Hematopoietic multipotent progenitor cell treated with erythropoietin and hydrocortisone succinate and interleukin-3 and kit ligand, for 6 days (in vitro differentiated cells): ENCODE results near the gene CHST15.

ENCODE experiments used
- DNase-seq: peaks from one replicate; pipeline ENCODE4 v3.0.0-alpha.2; 2015

The CHST15 gene

DNA sequence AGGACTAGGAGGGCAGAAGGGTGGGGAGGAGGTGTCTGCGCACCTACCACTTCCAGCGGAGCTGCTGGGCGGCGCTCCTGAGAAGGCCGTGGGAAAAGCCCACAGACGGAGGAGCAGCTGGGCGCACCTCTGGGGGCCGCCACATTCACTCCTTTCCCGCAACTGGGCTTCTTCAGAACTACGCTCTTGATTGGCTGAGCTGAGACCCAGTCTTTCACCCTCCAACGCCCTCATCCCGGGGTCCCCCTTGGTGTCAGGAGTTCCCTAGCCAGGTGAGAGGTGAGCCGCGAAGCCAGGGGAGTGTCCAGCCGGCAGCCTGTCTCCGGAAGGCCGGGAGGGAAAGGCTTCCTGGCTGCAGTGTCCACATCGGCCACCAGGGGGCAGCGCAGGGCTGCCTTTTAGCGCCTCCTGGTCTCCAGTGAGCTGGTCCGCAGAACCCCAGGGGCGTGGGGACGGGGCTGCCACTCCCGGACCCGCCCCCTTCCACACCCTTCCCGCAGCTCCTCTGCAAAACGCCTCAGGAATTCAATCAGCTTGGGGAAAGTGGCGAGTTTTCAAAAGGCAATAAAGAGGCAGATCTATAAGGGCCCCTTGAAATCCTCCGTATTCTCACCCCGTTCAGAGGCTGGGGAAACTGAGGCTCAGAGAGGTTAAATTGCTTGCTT is 98.8 kb downstream of the CHST15 start:
- DNase-seq = peak; percentile 78

DNA sequence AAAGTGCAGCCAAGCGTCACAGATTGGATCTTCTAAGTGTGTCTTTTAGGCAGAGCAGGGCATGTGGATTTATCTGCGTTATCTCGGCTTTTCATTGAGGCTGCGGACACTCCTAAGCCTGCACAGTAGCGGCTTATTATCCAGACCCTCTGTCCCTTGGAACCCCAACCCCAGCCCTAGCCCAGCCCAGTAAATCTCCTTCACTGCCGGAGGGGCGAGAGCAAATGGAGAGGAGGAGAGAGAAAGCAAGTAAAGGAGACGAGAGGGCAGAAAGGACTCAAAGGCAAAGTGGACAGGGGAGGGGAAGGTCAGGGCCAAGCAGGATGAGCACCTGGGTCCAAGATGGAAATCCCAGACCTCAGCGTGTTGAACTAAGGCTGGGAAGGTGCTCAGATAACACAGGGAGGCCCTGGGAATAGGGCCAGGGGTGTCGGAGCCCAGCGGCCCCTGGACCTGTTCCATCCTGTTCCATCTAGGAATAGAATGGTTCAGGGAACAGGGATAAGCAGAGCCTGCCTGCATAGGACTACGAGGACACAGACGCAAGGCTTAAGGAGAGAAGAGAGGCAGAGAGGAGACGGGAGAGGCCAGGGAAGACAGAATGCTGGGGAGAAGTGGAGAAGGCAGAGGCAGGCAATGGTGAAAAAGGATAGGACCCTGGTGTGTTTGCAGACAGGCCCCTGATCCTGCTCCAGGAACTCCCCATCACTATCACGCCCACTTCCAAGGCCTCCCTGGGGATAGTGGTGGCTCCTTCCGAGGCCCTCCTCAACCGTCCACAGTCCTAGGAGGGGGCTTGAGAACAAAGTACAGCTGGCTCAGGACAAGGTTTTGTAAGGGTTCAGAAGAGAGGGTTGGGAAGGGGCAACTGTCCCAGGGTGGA is 99.6 kb downstream of the CHST15 start:
- DNase-seq = no peak

DNA sequence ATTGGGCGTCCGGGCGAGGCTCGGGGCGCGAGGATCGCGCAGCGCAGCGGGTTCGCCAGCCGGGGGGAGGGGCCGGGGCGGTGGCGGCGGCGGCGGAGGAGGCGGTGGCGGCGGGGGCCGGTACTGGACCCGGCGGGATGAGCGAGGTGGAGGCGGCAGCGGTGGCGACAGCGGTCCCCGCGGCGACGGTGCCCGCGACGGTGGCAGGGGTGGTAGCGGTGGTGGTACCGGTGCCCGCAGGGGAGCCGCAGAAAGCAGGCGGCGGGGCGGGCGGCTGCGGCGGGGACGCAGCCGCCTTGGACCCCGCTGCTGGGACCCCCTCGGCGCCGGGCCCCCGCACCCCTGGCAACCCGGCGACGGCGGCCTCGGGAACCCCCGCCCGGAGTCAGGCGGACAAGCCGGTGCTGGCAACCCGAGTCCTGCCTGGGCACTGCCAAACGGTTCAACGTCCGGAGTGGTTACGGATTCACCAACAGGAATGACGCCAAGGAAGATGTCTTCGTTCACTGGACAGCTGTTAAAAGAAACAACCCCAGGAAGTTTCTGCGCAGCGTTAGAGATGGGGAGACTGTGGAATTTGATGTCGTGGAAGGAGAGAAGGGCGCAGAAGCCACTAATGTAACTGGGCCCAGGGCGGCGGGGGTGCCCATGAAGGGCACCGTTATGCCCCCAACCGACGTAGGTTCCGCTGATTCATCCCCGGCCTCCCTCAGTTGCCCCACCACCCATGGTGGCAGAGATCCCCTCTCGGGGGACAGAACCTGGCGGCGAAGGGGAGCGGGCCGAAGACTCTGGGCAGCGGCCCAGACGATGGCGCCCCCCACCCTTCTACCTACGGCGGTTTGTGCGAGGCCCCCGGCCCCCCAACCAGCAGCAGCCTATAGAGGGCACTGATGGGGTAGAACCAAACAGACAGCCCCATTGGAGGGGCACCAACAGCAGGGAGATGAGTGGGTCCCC is 101.5 kb downstream of the CHST15 start:
- no peak for DNase-seq

DNA sequence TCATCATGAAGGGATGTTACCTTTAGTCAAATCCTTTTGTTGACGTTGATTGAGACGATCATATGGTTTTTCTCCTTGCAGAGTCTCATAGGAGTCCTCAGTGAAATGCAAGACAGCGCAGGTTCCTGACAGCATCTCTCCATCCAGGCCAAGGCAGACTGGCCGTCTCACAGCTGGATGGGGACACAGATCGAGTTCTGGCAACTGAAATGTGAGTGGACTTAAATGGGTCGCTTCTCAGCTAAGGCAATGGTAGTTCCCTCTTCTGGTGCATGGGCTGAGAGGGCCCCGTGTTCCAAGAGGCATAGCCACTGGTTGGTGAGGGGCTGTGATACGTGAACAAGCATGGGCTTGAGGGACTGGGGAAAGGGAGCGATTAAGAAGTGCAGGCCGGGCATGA is 102.5 kb downstream of the CHST15 start:
- DNase-seq = no peak

DNA sequence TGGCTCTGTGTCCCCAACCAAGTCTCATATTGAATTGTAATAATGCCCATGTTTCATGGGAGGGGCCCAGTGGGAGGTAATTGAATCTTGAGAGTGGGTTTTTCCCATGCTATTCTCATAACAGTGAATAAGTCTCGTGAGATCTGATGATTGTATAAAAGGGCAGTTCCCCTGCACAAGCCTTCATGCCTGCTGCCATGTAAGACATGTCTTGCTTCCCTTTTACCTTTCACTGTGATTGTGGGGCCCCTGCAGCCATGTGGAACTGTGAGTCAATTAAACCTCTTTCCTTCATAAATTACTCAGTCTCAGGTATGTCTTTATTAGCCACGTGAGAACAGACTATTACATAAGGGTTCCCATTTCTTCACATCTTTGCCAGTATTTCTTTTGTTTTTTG is 104.7 kb downstream of the CHST15 start:
- no peak for DNase-seq

DNA sequence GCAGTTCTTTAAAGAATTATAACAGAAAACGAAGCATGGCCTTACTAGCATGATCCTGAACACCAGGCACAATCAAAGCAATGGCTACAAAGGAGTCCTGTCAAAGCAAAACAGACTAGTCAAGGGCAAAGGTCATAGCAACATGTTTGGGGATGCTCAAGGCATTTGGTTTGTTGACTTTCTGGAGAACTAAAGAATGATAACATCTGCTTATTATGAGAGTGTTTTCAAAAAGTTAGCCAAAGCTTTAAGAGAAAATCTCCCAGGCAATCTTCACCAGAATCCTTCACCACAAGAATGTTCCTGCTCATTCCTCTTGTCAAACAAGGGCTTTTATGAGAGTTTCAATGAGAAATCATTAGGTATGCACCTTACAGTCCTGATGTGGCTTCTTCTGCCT is 106.7 kb downstream of the CHST15 start:
- DNase-seq = no peak

DNA sequence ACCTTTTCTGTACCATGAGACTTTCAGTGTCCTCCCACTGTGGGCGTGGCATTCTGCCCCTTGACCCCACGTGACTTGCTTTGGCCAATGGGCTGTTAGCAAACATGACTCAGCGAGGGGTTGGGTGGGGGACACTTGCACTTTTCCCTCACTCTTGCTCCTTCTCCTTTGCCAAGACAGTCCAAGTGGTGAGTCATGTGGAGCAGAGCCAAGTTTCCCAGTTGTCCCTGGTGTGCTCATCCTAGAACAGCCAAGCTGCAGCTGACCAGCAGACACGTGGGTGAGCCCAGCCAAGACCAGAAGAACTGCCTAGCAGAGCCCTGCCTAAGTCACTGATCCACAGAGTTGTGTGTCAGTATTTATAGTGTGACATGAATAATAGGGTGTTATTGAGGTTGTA is 119.0 kb downstream of the CHST15 start:
- DNase-seq = no peak

DNA sequence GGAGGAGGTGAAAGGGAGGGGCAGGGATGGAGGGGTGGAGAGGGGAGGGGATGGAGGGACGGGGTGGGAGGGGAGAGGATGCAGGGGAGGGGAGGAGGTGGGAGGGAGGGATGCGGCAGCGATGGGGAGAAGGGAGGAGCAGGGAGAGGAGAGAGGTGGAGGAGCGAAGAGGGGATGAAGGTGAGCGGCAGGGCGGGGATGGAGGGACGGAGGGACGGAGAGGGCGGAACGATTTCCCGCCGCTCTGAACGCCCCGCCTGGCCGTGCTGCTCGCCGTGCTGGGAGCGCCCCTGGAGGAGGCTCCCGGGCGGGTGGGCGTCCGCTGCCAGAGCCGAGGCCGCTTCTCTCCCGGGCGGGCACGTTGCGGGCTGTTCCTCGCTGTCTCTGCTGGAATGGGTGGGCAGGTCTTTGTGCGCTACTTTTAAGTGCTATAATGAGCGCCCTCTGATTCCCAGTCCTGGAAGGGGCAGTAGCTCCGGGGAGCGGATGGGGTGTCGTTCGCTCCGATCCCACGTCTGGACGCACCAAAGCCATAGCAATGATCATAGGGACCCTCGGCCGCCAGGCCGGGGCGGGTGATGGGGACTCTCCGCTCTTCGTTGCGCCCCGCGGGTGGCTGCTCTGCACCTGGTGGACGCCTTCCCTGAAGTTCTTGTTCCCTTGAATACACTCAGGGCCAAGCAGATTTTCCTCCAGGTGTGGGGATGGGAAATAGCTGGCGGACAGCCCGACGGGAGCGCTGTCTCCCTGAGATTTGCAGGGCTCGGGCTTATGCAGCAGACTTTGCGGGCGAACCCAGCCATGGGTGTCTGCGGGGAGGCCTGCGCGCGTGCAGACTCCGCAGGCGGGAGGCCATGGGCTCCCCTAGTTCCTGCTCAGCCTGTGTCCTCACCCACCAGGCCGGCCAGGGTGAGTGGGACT is 120.7 kb downstream of the CHST15 start:
- no peak for DNase-seq

DNA sequence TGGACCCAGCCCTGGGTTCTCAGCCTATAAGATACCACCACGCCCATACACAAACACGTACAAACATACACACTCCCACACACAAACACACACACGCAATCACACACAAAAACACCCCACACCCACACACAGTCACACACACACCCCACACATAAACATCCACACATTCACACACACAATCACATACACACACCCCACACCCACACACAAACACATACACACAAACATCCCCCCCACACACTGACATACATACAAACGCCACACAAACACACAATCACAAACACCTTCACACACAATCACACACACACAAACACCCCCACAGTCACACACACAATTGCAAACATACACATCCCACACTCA is 122.5 kb downstream of the CHST15 start:
- DNase-seq = no peak

DNA sequence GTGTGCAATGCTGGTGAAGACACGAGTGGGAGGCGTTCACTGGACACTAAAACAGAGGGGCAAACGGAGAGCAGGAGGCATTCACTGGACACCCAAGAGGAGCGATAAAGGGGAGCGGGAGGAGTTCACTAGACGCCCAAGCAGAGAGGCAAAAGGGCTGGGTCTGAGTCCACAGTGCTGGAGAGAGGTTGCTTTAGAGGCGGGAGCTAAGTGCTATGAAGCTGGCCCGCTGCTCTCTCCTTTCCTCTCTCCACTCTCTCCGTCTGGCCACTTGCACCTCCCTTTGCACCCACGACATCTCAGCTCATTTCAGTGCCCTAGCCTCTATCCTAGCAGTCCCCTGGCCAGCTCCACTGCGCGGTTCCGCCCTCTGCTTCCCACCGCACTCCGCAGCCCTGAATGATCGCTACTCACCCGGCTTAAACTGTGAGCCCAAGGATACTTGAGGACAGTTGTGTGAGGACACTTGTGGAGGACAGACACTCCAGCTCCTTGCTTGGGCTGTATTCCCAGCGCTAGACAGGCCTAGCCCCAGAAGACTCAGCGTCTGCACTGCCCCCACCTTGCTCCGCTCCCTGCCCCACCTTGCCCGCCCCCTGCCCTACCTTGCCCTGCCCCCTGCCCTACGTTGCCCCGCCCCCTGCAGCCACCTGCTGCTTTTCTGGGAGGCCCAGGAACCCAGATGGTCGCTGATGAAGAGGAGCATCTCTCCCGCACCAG is 123.0 kb downstream of the CHST15 start:
- no peak for DNase-seq

DNA sequence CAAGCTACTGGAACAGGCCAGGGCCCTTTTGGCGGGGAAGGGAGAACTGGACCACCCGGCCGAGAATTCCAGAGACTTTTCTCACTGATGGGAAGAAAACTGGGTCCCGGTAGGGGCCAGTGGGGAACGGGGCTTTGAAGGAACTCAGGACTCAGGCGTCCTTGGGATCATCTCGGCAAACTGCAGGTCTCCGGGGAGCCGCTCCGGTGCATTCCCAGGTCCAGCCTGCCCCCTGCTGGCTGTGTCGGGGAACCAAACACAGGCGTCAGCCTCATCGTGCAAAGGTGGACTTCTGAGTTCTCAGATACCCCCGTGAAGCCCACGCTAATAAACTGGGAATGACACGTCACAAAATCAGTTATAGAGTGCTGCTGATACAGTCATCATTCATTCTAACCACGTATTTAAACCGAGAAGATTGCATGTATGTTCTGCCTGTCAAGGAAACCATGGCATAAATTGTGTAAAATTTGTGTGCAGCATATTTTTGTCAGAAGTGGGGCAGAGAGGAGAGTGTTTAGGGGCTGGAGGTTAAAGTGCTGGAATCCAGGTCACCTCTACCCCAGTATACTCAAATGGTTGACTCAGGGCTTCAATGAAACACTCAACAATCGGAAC is 125.7 kb downstream of the CHST15 start:
- peak; percentile 72 for DNase-seq

DNA sequence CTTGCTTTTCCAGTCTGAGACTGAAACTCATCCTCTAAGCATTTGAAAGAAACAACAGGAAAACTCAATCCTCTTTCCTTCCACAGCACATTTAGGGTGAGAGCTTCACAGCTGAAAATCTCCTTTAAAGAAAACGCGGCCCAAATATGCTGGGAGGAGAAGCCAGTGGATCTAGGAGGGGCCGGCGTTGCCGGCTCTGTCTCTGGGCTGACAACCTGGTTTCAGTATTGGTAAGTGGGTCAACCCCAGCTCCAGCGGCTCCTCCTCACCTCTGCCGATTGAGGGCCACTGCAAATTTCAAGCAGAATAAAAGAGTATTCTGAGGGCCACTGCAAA is 126.5 kb downstream of the CHST15 start:
- DNase-seq = no peak

DNA sequence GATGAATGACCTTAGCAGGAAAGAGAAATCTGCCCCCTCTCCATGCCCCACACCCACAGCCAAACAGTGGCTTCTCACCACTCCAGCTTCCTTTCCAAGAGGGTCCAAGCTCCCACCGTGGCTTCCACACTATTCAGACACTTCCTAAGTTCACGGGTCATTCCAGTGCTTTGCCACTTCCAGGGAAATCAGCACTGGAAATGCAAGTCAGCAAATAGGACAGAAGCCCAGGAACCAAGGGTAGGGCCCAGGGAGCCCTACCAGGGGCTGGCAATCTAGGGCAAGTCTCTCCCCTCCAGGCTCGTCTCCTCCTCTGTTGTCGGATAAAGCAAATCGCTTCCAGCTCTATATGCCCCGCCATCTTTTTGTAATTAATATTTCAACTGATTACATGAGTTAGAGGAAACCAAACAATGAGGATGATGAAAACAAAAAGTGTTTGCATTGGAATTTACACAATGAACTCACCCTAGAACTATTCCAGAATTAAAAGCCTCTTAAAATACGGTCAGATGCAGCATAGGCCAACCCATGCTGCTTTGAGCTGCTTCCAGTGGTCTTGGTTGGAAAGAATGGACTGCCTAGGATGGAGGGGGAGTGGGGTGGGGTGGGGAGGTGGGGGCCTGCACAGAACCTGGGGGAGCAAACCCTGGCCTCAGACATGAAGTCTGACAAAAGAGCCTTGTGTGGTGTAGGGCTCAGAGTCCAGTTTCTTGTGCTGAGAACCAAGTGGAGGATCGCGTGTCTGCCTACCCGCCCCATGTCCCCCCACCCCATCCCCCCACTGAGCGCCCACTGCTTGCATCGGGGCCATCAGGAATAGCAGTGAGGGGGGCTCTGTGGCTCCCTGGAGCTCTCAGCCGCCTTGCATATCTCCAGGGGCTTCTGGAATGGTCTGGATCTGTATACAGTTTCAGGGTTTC is 127.2 kb downstream of the CHST15 start:
- no peak for DNase-seq

DNA sequence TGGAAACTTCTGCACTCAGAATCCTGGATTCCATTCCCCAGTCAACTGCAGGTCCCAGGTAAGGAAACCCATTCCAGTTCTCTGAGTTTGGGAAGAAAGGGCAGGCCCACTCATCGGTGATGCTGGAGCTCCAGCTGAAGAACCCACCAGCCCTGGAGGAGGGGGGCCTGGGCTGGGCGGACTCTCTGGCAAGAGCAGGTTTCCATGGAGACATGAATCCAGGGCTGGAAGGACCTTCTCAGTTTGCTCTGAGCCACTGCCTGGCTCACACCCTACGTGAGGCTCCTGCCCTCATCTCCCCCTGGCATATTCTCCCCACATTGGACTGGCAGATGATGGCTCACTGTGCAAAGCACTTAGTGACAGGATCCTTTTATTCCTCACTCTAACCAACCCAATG is 128.4 kb downstream of the CHST15 start:
- no peak for DNase-seq

DNA sequence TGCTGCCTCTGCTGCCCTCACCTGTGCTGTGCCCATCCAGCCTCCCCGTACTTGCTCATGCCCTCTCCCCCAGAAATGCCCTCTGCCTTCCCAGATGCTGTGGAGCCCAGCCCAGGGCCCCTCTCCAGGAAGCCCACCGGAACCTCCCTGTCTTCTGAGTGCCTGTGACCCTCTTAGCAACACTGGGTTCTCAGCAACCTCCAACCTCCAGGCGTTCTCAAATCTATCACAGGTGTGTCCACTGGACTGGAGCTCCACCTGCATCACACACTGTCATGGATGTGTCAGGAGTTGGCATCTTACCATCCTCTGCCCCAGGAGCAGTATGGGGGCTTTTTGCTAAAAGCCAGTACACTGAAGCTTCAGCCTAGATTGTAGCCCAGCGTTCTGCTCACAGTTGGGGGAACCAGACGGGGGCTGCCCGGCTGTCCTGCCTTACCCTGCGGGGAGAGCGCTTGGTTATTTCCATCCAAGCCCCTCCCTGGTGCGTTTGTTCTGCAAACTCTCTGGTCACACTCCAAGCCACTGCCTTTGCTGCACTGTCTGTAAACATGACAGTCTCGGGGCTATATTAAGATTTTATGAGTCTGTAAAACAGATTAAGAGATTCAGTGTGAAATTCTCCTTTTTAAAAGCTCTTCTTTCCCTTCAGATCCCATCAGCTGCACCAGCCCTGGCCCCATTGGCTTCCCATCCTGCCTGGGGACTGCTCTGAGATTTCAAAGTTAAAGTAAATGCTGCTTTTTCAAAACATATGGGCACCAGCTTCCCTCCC is 130.5 kb downstream of the CHST15 start:
- no peak for DNase-seq

DNA sequence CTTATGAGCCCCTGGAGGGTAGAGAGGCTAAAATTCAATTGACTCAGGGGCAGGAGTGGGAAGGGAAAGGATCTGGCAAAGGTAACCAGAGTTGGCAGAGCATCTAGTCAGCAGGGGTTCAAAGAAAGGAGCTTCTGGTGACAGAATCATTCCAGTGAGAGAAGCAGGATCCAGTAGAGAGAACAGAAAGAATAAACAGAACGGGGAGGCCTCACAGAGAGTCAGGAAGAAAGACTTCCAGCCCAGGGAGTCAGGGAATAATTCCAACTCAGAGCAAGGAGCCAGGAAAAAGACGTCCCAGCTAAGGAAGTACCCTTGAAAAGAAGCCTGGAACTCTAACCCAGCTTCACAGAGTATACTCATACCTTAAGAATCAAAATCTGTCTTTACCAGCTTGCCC is 135.2 kb downstream of the CHST15 start:
- no peak for DNase-seq
